Loucy (cell line): ENCODE measurements around the gene CCDC6.

ENCODE experiments used
- H2AFZ ChIP-seq: fragments of 200-600 bp; sonication (generic); 2 replicates; pipeline ENCODE4 v1.6.0; 2016; ENCODE audit warnings: antibody characterized with exemption, mild to moderate bottlenecking, low read length, moderate library complexity
- H3F3A ChIP-seq: fragments of 200-600 bp; 2 replicates; pipeline ENCODE4 v1.6.0; 2016; ENCODE audit warnings: antibody characterized with exemption, low read depth, mild to moderate bottlenecking
- H3K27me3 ChIP-seq: fragments of 200-600 bp; sonication (generic); 2 replicates; pipeline ENCODE4 v1.6.1; 2014; ENCODE audit warnings: low read length, mild to moderate bottlenecking; ENCODE audit not compliant: insufficient read depth, poor library complexity, severe bottlenecking
- H3K36me3 ChIP-seq: fragments of 200-600 bp; sonication (generic); 2 replicates; pipeline ENCODE4 v1.6.1; 2016; ENCODE audit warnings: low read length; ENCODE audit not compliant: insufficient read depth
- H3K4me1 ChIP-seq: fragments of 200-600 bp; sonication (generic); 2 replicates; pipeline ENCODE4 v1.5.1; 2014; ENCODE audit warnings: low read length, mild to moderate bottlenecking; ENCODE audit not compliant: insufficient read depth, poor library complexity, severe bottlenecking
- H3K4me2 ChIP-seq: fragments of 200-600 bp; sonication (generic); 2 replicates; pipeline ENCODE4 v1.6.0; 2014; ENCODE audit warnings: antibody characterized with exemption, low read length, low read depth, mild to moderate bottlenecking; ENCODE audit not compliant: poor library complexity, severe bottlenecking
- H3K4me3 ChIP-seq: fragments of 200-600 bp; sonication (generic); 2 replicates; pipeline ENCODE4 v1.5.1; 2014; ENCODE audit warnings: low read length, mild to moderate bottlenecking, mixed read lengths; ENCODE audit not compliant: poor library complexity, severe bottlenecking
- H3K79me2 ChIP-seq: fragments of 200-600 bp; sonication (generic); 2 replicates; pipeline ENCODE4 v1.6.1; 2014; ENCODE audit warnings: low read length; ENCODE audit not compliant: insufficient read depth
- H3K9ac ChIP-seq: fragments of 200-600 bp; sonication (generic); 2 replicates; pipeline ENCODE4 v1.6.0; 2014; ENCODE audit warnings: mild to moderate bottlenecking, low read depth, low read length, moderate library complexity; ENCODE audit not compliant: poor library complexity, severe bottlenecking
- H3K9me2 ChIP-seq: fragments of 200-600 bp; sonication (generic); replicated peaks from 2 replicates; pipeline ENCODE4 v1.6.1; 2016; ENCODE audit warnings: low read depth, low read length, mixed read lengths
- H3K9me3 ChIP-seq: fragments of 200-600 bp; sonication (generic); 2 replicates; pipeline ENCODE4 v1.6.1; 2014; ENCODE audit warnings: mild to moderate bottlenecking, antibody characterized with exemption, low read length, low read depth; ENCODE audit not compliant: insufficient read depth
- H4K20me1 ChIP-seq: fragments of 200-600 bp; sonication (generic); 2 replicates; pipeline ENCODE4 v1.6.0; 2014; ENCODE audit warnings: antibody characterized with exemption, low read length, mild to moderate bottlenecking; ENCODE audit not compliant: insufficient read depth, poor library complexity, severe bottlenecking
- CTCF ChIP-seq: fragments of 200-600 bp; sonication (generic); conservative IDR thresholded peaks from 2 replicates; pipeline ENCODE4 v1.5.1; 2014; ENCODE audit warnings: mild to moderate bottlenecking, antibody characterized with exemption, low read length
- EZH2phosphoT487 ChIP-seq: fragments of 200-600 bp; IDR thresholded peaks from 2 replicates; pipeline ENCODE4 v1.6.1; 2018; ENCODE audit warnings: antibody characterized with exemption, mild to moderate bottlenecking, moderate library complexity, borderline replicate concordance

CCDC6 gene

DNA sequence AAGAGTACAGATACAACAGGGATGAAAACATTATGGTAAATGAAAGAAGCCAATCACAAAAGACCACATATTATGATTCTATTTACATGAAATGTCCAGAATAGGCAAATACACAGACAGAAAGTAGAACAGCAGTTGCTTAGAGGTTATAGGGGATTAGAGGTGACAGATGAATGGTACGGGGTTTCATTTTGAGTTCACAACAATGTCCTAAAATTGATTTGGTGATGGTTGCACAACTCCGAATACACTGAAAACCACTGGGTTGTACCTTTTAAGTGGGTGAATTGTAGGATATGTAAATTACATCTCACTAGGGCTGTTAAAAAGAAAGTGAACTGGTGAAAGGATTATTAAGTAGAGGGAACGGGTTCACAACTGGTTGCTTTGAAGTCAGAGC, 76.8 kb downstream of the CCDC6 start:
- Histone ChIP-seq H3K4me3 (no peak overlapping the region), H4K20me1 (no peaks in the 10 kb centered on the region), H3K27me3 (no peaks in the 10 kb centered on the region), H3K9me3 (no peaks in the 10 kb centered on the region), H3K79me2 (peaks cover 20% of the 10 kb centered on the region; the same call in 1 of the 2 replicates), H3K4me1 (peaks cover 40% of the 10 kb centered on the region), H3F3A (no peaks in the 10 kb centered on the region), H3K4me2 (no peak overlapping the region), H3K9me2 (no peaks in the 10 kb centered on the region), H2AFZ (no peak overlapping the region), H3K9ac (no peak overlapping the region), H3K36me3 (peaks cover 32% of the 10 kb centered on the region; the same call in 1 of the 2 replicates)
- TF ChIP-seq EZH2phosphoT487 = no peak
- no peak for TF ChIP-seq CTCF

DNA sequence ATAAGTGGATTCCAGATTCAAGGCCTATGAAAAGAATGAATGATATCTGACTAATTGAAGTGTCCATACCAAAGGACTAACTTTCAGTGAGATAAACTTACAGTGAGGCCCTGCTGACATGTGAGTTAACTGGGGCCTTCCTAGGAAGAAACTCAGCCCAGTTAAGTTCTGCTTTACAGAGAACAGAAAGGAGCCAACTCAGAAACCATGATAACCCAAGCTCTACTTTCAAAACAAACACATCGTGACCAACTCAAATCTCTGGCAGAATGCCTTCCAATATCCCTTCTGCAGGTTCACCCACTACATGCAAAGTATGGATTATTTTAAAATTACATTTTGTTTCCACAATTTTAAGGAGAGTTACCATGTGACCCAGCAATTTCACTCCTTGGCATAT, 77.3 kb downstream of the CCDC6 start:
- H3K9me3 ChIP-seq = no peaks in the 10 kb centered on the region
- no peaks in the 10 kb centered on the region for H3K27me3 ChIP-seq
- TF ChIP-seq CTCF = no peak
- no peak for TF ChIP-seq EZH2phosphoT487
- no peaks in the 10 kb centered on the region for H3K9me2 ChIP-seq
- H4K20me1 ChIP-seq = no peaks in the 10 kb centered on the region
- H3K4me2 ChIP-seq = no peak overlapping the region
- no peak overlapping the region for H3K4me3 ChIP-seq
- H3F3A ChIP-seq = no peaks in the 10 kb centered on the region
- H3K36me3 ChIP-seq = peaks cover 32% of the 10 kb centered on the region; the same call in 1 of the 2 replicates
- no peak overlapping the region for H2AFZ ChIP-seq
- no peak overlapping the region for H3K9ac ChIP-seq
- H3K4me1 ChIP-seq = peaks cover 37% of the 10 kb centered on the region
- peaks cover 14% of the 10 kb centered on the region; the same call in 1 of the 2 replicates for H3K79me2 ChIP-seq

DNA sequence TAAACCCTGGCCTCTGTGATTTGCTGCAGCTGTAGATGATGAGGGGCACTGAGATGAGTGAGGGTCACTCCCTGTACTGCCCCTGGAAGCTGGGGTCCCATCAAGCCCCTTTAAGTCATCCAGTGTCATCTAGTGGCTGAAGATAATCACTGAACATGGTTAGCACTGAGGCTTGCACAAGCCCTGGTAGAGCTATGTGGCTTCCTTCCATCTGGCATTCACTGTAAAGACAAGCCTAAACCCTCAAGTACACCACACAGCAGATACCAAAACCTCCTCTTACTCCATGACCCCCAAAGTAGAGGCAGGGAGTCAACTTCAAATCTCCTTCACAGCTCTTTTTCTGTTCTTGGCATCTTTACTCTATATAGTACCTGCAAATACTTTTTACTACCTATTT, 80.4 kb downstream of the CCDC6 start:
- no peak for TF ChIP-seq EZH2phosphoT487
- TF ChIP-seq CTCF = no peak
- Histone ChIP-seq H2AFZ (no peak overlapping the region), H3K27me3 (no peaks in the 10 kb centered on the region), H3K79me2 (peaks cover 11% of the 10 kb centered on the region; the same call in 1 of the 2 replicates), H3K36me3 (peaks cover 30% of the 10 kb centered on the region; the same call in 1 of the 2 replicates), H4K20me1 (no peaks in the 10 kb centered on the region), H3K9me3 (no peaks in the 10 kb centered on the region), H3K9ac (no peak overlapping the region), H3F3A (no peaks in the 10 kb centered on the region), H3K9me2 (no peaks in the 10 kb centered on the region), H3K4me1 (peaks cover 7% of the 10 kb centered on the region), H3K4me2 (no peak overlapping the region), H3K4me3 (no peak overlapping the region)
